ENCODE measurements around the gene CARD6. TPM values are rescaled to one million over a fixed set of nuclear protein-coding genes. Genes with fewer than 3 reads are reported as not detected.
A peak's percentile ranks its signal among the peaks of the same experiment; 100 is the strongest.

Gene CARD6
- total RNA-seq, 1 donor from 2014 or later = 24.3 TPM

GRCh38 chr5:40797273-40798011 is 43.7 kb upstream of the CARD6 start:
- DNase-seq (peak; percentile 85), ATAC-seq (peak; percentile 76 to 78)
- Histone ChIP-seq H3K4me1 (peaks cover 33% of the 10 kb centered on the region), H3K27ac (peak overlapping the region; percentile 90), H3K4me3 (peak overlapping the region; percentile 96), H3K9me3 (no peaks in the 10 kb centered on the region), H3K36me3 (no peaks in the 10 kb centered on the region), H3K27me3 (ENCODE audit: low read depth) (no peaks in the 10 kb centered on the region)
- intact Hi-C loops (cut with DNase I) = no loop called here
- no peak for TF ChIP-seq CTCF (IDR thresholded peaks at IDR 0.05)

GRCh38 chr5:40798012-40798800 is 43.0 kb upstream of the CARD6 start, which contains the start of gene PRKAA1:
TSS of gene PRKAA1 (minus strand) at chr5:40798374. CDS start at chr5:40798189, 185 bp downstream.
- Histone ChIP-seq H3K27ac (peak within 1 kb of the TSS; percentile 90), H3K4me3 (peak within 1 kb of the TSS; percentile 96), H3K36me3 (no peaks in the 10 kb centered on the region), H3K4me1 (peaks cover 25% of the 10 kb centered on the region), H3K27me3 (ENCODE audit: low read depth) (no peaks in the 10 kb centered on the region), H3K9me3 (no peaks in the 10 kb centered on the region)
- TF ChIP-seq CTCF (IDR thresholded peaks at IDR 0.05) = peak; percentile 67
- DNase-seq = peak; percentile 93
- intact Hi-C loops (cut with DNase I) = no loop called here
- ATAC-seq = peak; percentile 96 to 99

- ATAC-seq = no peak
- Histone ChIP-seq H3K4me1 (peaks cover 25% of the 10 kb centered on the region), H3K36me3 (no peaks in the 10 kb centered on the region), H3K27me3 (ENCODE audit: low read depth) (no peaks in the 10 kb centered on the region), H3K9me3 (no peaks in the 10 kb centered on the region), H3K4me3 (peak overlapping the region; percentile 96), H3K27ac (peak overlapping the region; percentile 90)
- no peak for TF ChIP-seq CTCF (IDR thresholded peaks at IDR 0.05)
- intact Hi-C loops (cut with DNase I) = no loop called here
- DNase-seq = no peak
Measured at GRCh38 chr5:40798801-40799210, 42.4 kb upstream of the CARD6 start.

GRCh38 chr5:40799258-40799657 is 41.9 kb upstream of the CARD6 start:
- intact Hi-C loops (cut with DNase I) = no loop called here
- H3K27me3 ChIP-seq (ENCODE audit: low read depth) = no peaks in the 10 kb centered on the region
- H3K4me1 ChIP-seq = peaks cover 25% of the 10 kb centered on the region
- no peak for ATAC-seq
- no peaks in the 10 kb centered on the region for H3K9me3 ChIP-seq
- no peak for DNase-seq
- no peaks in the 10 kb centered on the region for H3K36me3 ChIP-seq
- no peak overlapping the region for H3K27ac ChIP-seq
- TF ChIP-seq CTCF (IDR thresholded peaks at IDR 0.05) = no peak
- peak overlapping the region; percentile 96 for H3K4me3 ChIP-seq

GRCh38 chr5:40801771-40802562 is 39.2 kb upstream of the CARD6 start:
- intact Hi-C loops (cut with DNase I) = no loop called here
- Histone ChIP-seq H3K27me3 (ENCODE audit: low read depth) (no peaks in the 10 kb centered on the region), H3K36me3 (no peaks in the 10 kb centered on the region), H3K27ac (no peak overlapping the region), H3K4me1 (peaks cover 7% of the 10 kb centered on the region), H3K9me3 (no peaks in the 10 kb centered on the region), H3K4me3 (no peak overlapping the region)
- TF ChIP-seq CTCF (IDR thresholded peaks at IDR 0.05) = no peak
- no peak for ATAC-seq
- no peak for DNase-seq
